AG09319 (cell line): ENCODE data around the gene TMEM135.

Experiments used
- DNase-seq: peaks from one replicate; pipeline ENCODE4 v3.0.0-alpha.2; 2010; ENCODE audit warnings: low read depth; ENCODE audit errors: extremely low read depth
- TF ChIP-seq, protein P1 (sequence below): IDR thresholded peaks from 2 replicates; pipeline ENCODE4 v1.5.1; 2011; ENCODE audit warnings: low read depth, mild to moderate bottlenecking, inconsistent platforms, low read length, moderate library complexity

The TMEM135 gene

DNA sequence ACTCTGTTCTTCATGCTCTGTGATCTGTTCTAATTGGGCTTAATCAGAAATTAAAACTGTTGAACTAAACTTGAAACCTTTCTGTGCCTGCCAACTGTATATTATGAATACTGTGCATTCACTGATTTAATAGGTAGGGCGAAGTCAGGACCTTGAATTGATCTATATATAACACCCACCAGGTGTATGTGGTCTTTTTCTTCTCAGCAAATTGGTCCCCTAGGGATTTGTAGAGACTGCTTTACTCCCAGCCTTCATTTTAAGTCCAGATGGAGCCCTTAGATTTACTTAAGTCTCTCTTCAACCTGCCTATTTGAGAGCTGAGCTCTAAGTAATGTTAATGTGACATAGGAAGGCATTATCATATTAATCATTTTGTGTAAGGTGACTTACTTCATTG, 257.5 kb downstream of the TMEM135 start:
- TF ChIP-seq, protein P1, sequence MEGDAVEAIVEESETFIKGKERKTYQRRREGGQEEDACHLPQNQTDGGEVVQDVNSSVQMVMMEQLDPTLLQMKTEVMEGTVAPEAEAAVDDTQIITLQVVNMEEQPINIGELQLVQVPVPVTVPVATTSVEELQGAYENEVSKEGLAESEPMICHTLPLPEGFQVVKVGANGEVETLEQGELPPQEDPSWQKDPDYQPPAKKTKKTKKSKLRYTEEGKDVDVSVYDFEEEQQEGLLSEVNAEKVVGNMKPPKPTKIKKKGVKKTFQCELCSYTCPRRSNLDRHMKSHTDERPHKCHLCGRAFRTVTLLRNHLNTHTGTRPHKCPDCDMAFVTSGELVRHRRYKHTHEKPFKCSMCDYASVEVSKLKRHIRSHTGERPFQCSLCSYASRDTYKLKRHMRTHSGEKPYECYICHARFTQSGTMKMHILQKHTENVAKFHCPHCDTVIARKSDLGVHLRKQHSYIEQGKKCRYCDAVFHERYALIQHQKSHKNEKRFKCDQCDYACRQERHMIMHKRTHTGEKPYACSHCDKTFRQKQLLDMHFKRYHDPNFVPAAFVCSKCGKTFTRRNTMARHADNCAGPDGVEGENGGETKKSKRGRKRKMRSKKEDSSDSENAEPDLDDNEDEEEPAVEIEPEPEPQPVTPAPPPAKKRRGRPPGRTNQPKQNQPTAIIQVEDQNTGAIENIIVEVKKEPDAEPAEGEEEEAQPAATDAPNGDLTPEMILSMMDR, result no peak
- DNase-seq, result no peak

DNA sequence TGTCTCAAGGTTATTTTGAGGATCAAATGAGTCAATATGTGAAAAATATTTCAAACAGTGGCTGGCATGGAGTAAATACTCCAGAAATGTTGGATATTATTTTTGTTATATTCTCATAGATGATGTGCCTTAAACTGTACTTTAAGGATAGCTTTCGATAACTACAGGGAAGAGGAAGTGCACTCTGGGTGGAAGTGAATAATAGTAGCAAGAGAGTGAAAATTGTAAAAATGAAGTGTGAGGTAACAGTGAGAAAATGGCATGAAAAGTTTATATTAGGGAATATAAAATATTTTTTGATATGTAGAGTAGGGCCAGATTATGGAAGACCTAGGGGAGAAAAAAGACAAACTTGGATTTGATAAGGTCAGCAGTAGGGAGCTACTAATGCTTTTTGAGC, 258.9 kb downstream of the TMEM135 start:
- TF ChIP-seq, protein P1, result no peak
- DNase-seq, result no peak

DNA sequence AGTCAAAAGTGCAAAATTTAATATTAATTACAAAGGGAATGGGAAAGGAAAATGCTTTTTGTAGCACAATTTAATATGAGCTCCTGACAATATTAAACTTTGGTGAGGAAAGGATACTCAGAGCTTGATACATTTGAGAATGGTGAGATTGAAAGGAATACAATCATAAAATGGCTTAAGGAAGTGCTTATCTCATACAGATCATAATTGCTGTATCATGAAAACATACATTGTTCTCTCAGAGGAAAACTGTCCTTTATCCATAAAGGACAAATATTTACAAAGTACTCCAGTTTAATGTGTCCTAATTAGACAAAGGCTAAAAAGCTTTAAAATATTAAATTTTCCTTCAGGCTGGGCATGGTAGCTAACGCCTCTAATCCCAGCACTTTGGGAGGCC, 260.4 kb downstream of the TMEM135 start:
- TF ChIP-seq, protein P1, result no peak
- no peak for DNase-seq

DNA sequence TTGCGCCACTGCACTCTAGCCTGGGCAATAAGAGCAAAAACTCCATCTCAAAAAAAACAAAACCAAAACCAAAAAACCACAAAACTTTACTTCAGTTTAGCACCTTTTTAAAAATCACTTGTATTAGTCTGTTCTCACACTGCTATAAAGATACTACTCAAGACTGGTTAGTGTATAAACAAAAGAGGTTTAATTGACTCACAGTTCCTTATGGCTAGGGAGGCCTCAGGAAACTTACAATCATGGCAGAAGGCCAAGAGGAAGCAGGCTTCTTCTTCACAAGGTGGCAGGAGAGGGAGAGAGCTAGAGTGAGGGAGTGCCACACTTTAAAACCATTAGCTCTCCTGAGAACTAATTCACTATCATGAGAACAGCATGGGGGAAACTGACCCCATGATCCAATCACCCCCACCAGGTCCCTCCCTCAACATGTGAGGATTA, 261.3 kb downstream of the TMEM135 start:
- TF ChIP-seq, protein P1, result no peak
- no peak for DNase-seq

DNA sequence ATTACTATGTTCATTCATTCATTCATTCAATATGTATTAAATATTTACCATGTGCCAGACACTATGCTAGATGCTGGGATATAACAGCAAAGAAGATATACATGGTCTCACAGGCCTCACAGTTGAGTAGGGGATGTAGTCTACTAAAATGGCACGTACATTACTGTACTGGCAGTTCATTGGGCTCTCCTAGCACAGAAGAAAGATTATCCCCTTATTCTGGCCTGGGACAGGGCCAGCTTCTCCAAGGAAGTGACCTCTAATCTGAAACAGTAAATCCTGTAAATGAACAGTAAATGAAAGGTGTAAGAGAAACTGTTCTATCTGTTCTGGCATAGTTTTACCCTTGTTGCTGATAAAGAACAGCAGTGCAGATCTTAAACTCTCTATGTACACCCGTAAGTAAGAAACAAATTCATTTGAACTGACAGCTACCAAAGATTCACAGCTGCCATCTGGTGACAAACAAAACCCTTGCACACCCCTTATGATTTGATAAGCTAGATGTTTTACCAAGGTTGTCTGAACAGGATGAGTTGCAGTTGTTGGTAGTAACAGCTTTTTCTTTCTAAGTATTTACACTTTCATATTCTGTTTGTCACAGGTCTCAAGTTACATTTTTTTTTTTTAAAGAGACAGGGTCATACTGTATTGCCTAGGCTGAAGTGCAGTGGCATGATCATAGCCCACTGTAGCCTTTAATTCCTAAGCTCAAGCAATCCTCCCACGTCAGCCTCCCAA, 263.1 kb downstream of the TMEM135 start:
- TF ChIP-seq, protein P1, result no peak
- DNase-seq, result no peak

DNA sequence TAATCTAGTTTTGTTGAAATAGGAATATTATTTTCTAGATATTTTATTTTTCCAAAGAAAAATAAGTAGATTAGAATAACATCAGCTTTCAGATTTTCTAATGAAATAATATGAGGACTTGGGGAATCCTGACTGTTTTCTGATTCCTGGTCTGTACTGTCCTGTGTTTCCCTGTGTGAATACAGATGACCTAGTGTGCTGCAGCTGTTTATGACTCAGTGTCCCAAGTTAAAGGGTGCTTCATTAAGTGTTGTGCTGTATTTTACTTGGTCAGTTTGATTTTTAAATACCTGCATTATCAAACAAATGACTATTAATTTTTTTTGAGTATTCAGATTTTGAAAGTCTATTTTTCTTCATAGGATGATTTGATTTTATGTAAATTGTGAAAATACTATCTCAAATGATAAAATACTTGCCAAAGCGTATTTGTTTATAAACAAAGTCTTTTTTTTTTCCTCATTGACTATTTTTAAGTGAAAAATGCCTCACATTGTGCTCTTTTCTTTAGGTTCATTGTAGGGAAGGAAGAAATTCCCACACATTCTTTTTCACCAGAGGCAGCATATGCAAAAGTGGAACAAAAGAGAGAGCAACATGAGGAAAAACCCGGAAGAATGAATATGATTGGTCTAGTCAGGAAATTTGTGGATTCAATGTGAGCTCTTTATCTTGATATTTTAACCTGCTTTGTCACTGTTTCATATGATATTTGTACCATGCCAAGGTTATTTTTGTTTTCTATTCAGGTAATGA, 264.2 kb downstream of the TMEM135 start:
- no peak for DNase-seq
- TF ChIP-seq, protein P1, result no peak

DNA sequence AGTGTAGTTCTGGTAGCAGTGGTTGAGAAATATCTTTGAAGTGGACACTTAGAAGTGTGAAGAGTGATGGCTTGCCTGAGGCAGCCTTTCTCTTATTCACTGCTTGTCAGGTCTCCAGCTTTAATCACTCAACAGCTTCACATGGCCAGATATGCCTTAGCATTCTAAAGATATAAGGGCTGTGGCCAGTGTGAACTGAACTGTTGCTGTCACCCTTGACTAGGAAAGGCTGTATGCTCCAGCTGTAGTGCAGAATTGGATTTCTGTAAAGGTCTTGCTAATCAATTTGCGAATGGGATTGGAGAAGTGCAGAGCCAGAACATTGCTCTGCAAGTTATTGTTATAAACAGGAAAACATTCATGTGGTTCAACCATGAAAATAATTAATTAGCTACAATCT, 266.7 kb downstream of the TMEM135 start:
- peak; percentile 18 for DNase-seq
- TF ChIP-seq, protein P1, result no peak
